HCT116 (cell line): ENCODE results near the gene FHOD3.

ENCODE experiments used
- EZH2 ChIP-seq: fragments of 200-600 bp; sonication (generic); IDR thresholded peaks from 2 replicates; pipeline ENCODE4 v1.6.1; 2017; ENCODE audit warnings: antibody characterized with exemption, mixed run types
- TF ChIP-seq, protein P1 (sequence below): IDR thresholded peaks from 2 replicates; pipeline ENCODE4 v1.6.1; 2011; ENCODE audit warnings: mild to moderate bottlenecking, low read length, moderate library complexity; ENCODE audit not compliant: insufficient replicate concordance; ENCODE audit errors: extremely low read depth

DNA sequence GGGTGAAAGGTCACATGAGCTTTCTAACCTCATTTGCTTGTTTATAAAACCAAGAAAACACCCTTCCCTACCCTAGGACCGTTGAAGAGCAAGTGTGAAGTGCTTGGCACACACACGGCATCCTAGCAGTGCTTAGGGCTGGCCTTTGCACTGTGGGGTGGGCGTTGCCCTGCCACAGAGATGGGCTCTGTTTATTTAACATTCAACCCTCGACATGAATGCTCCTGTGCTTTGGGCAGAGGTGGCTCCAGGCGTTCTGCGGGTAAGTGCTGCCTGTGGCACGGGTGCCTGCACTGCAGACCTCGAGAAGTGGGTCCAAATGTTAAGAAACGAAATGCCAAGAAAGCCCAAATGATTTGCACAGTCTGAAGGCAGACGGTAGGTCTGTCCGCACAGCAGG lies 170.1 kb downstream of the FHOD3 start:
- TF ChIP-seq EZH2, result no peak
- TF ChIP-seq, protein P1, sequence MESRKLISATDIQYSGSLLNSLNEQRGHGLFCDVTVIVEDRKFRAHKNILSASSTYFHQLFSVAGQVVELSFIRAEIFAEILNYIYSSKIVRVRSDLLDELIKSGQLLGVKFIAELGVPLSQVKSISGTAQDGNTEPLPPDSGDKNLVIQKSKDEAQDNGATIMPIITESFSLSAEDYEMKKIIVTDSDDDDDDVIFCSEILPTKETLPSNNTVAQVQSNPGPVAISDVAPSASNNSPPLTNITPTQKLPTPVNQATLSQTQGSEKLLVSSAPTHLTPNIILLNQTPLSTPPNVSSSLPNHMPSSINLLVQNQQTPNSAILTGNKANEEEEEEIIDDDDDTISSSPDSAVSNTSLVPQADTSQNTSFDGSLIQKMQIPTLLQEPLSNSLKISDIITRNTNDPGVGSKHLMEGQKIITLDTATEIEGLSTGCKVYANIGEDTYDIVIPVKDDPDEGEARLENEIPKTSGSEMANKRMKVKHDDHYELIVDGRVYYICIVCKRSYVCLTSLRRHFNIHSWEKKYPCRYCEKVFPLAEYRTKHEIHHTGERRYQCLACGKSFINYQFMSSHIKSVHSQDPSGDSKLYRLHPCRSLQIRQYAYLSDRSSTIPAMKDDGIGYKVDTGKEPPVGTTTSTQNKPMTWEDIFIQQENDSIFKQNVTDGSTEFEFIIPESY, result no peak
